ENCODE measurements around the gene OR52N4.

GRCh38 chr11:5783255-5783654, 29.2 kb downstream of the OR52N4 start, which contains the start of gene OR52N5:
- TF ChIP-seq JUND (IDR thresholded peaks at IDR 0.05; ENCODE audit: borderline replicate concordance, low read depth, low read length) (no peak), JUND (tag; IDR thresholded peaks at IDR 0.05; ENCODE audit: borderline replicate concordance, low read depth, low read length) (no peak), CTCF (IDR thresholded peaks at IDR 0.05 in 2 of 3, conservative IDR thresholded peaks at IDR 0.05 in 1 of 3; ENCODE audit: insufficient read depth in 2 of 3, low read depth in 1 of 3, low read length in 3 of 3) (no peak)
